OCI-LY1 (cell line): Measurements from ENCODE around the gene AADACL2.

Experiments
- H2AFZ ChIP-seq: fragments of 200-600 bp; sonication (generic), shearing (Covaris generic); 2 replicates; pipeline ENCODE4 v1.6.0; 2014; ENCODE audit warnings: antibody characterized with exemption, mild to moderate bottlenecking, low read length
- H3F3A ChIP-seq: fragments of 200-600 bp; sonication (generic), shearing (Covaris generic); 2 replicates; pipeline ENCODE4 v1.6.0; 2014; ENCODE audit warnings: mild to moderate bottlenecking, antibody characterized with exemption, low read length, moderate library complexity; ENCODE audit not compliant: insufficient read depth
- H3K27ac ChIP-seq: fragments of 200-600 bp; sonication (generic); 2 replicates; pipeline ENCODE4 v1.5.1; 2014; ENCODE audit warnings: low read length, mixed run types, mild to moderate bottlenecking, low read depth; ENCODE audit not compliant: poor library complexity, severe bottlenecking
- H3K27me3 ChIP-seq: fragments of 200-600 bp; sonication (generic); 2 replicates; pipeline ENCODE4 v1.6.0; 2014; ENCODE audit warnings: antibody characterized with exemption, mild to moderate bottlenecking, low read length, moderate library complexity; ENCODE audit not compliant: insufficient read depth
- H3K36me3 ChIP-seq: fragments of 200-600 bp; sonication (generic); 2 replicates; pipeline ENCODE4 v1.6.1; 2014; ENCODE audit warnings: mild to moderate bottlenecking, antibody characterized with exemption, low read length, moderate library complexity, mixed read lengths; ENCODE audit not compliant: insufficient read depth
- H3K4me1 ChIP-seq: fragments of 200-600 bp; sonication (generic); 2 replicates; pipeline ENCODE4 v1.5.1; 2014; ENCODE audit warnings: mild to moderate bottlenecking, low read length, moderate library complexity; ENCODE audit not compliant: insufficient read depth, severe bottlenecking
- H3K4me2 ChIP-seq: fragments of 200-600 bp; sonication (generic), shearing (Covaris generic); 2 replicates; pipeline ENCODE4 v1.6.1; 2014; ENCODE audit warnings: low read length
- H3K4me3 ChIP-seq: fragments of 200-600 bp; sonication (generic); 2 replicates; pipeline ENCODE4 v1.5.1; 2014; ENCODE audit warnings: low read length, low read depth, mild to moderate bottlenecking, mixed read lengths; ENCODE audit not compliant: poor library complexity, severe bottlenecking
- H3K79me2 ChIP-seq: fragments of 200-600 bp; shearing (Covaris generic); 2 replicates; pipeline ENCODE4 v1.6.1; 2016; ENCODE audit warnings: mixed run types, low read length, mixed read lengths; ENCODE audit not compliant: insufficient read depth
- H3K9ac ChIP-seq: fragments of 200-600 bp; sonication (generic), shearing (Covaris generic); 2 replicates; pipeline ENCODE4 v1.6.1; 2014; ENCODE audit warnings: mild to moderate bottlenecking, low read length, mixed read lengths
- H3K9me2 ChIP-seq: fragments of 200-600 bp; sonication (generic), shearing (Covaris generic); 2 replicates; pipeline ENCODE4 v1.6.1; 2014; ENCODE audit warnings: low read depth, mild to moderate bottlenecking, low read length, mixed read lengths
- H3K9me3 ChIP-seq: fragments of 200-600 bp; shearing (Covaris generic); 2 replicates; pipeline ENCODE4 v1.6.1; 2014; ENCODE audit warnings: low read length, mixed read lengths
- H4K20me1 ChIP-seq: fragments of 200-600 bp; sonication (generic), shearing (Covaris generic); 2 replicates; pipeline ENCODE4 v1.6.0; 2016; ENCODE audit warnings: mild to moderate bottlenecking, low read length; ENCODE audit not compliant: insufficient read depth
- CTCF ChIP-seq: fragments of 200-600 bp; sonication (generic), shearing (Covaris generic); IDR thresholded peaks from 2 replicates; pipeline ENCODE4 v1.5.1; 2017; ENCODE audit warnings: mild to moderate bottlenecking, antibody characterized with exemption, low read length, moderate library complexity, mixed read lengths
- EZH2 ChIP-seq: fragments of 200-600 bp; sonication (generic), shearing (Covaris generic); IDR thresholded peaks from 2 replicates; pipeline ENCODE4 v1.8.0; 2017; ENCODE audit warnings: borderline replicate concordance, mixed run types, mild to moderate bottlenecking, antibody characterized with exemption, low read length, moderate library complexity, mixed read lengths

Gene AADACL2

GRCh38 chr3:151726016-151726415 lies 7.7 kb upstream of the AADACL2 start:
- Histone ChIP-seq H3K4me2 (no peak overlapping the region), H4K20me1 (no peaks in the 10 kb centered on the region), H3K27ac (no peak overlapping the region), H2AFZ (no peak overlapping the region), H3K27me3 (no peaks in the 10 kb centered on the region), H3K79me2 (no peaks in the 10 kb centered on the region), H3K4me3 (no peak overlapping the region), H3K4me1 (no peaks in the 10 kb centered on the region), H3K9me3 (no peaks in the 10 kb centered on the region), H3K9ac (no peak overlapping the region), H3K36me3 (no peaks in the 10 kb centered on the region), H3F3A (no peaks in the 10 kb centered on the region), H3K9me2 (no peaks in the 10 kb centered on the region; the same call in 1 of the 2 replicates)
- TF ChIP-seq EZH2 (no peak), CTCF (no peak)

DNA sequence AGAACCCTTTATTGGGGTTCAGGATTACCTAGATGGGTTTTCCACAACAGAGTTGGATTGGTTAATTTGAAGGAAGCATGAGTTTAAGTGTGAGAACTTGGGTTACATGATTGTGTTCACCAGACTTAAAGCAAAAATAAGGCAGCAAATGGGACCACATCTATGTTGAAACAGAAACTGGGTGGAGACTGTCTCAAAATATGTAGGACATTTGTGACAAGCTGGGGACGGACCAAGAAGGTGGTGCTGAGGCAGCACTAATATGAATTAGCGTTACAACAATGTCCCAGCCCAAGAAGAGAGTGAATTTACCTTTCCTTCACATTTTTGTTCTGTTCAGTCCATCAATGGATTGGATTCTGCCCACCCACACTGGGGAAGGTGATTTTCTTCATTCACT lies 866 bp upstream of the AADACL2 start:
- H3K9me3 ChIP-seq: no peaks in the 10 kb centered on the region
- no peaks in the 10 kb centered on the region for H3K79me2 ChIP-seq
- H3K27ac ChIP-seq: no peak overlapping the region
- H3F3A ChIP-seq: no peaks in the 10 kb centered on the region
- H4K20me1 ChIP-seq: no peaks in the 10 kb centered on the region
- no peaks in the 10 kb centered on the region for H3K4me1 ChIP-seq
- H3K9ac ChIP-seq: no peak overlapping the region
- no peak overlapping the region for H3K4me3 ChIP-seq
- H3K36me3 ChIP-seq: no peaks in the 10 kb centered on the region
- no peaks in the 10 kb centered on the region for H3K27me3 ChIP-seq
- H2AFZ ChIP-seq: no peak overlapping the region
- TF ChIP-seq EZH2 (no peak), CTCF (no peak)
- H3K4me2 ChIP-seq: no peak overlapping the region
- no peaks in the 10 kb centered on the region; the same call in 1 of the 2 replicates for H3K9me2 ChIP-seq

DNA sequence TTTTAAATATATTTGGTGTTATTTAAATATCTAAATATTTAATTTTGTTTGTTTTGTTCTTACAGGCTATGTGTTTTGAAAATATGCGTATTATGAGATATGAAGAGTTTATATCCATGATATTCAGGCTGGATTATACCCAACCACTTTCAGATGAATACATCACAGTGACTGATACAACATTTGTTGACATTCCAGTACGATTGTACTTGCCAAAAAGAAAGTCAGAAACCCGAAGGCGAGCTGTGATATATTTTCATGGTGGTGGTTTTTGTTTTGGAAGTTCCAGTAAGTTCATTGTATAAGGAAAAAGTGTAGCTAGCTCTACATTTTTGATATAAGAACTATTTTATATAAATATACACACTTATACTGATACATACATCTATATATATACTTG lies 6.9 kb downstream of the AADACL2 start:
- Histone ChIP-seq H3K27ac (no peak overlapping the region), H3K27me3 (no peaks in the 10 kb centered on the region), H3F3A (no peaks in the 10 kb centered on the region), H3K36me3 (no peaks in the 10 kb centered on the region), H3K9ac (no peak overlapping the region), H3K4me1 (no peaks in the 10 kb centered on the region), H3K79me2 (no peaks in the 10 kb centered on the region), H3K9me2 (no peaks in the 10 kb centered on the region), H3K4me2 (no peak overlapping the region), H3K4me3 (no peak overlapping the region), H4K20me1 (no peaks in the 10 kb centered on the region), H2AFZ (no peak overlapping the region), H3K9me3 (no peaks in the 10 kb centered on the region)
- TF ChIP-seq EZH2: no peak
- no peak for TF ChIP-seq CTCF
